ENCODE results near the gene KIF4B.

Gene KIF4B

GRCh38 chr5:155056644-155057269 is 43.2 kb downstream of the KIF4B start:
- no peak for DNase-seq

DNA sequence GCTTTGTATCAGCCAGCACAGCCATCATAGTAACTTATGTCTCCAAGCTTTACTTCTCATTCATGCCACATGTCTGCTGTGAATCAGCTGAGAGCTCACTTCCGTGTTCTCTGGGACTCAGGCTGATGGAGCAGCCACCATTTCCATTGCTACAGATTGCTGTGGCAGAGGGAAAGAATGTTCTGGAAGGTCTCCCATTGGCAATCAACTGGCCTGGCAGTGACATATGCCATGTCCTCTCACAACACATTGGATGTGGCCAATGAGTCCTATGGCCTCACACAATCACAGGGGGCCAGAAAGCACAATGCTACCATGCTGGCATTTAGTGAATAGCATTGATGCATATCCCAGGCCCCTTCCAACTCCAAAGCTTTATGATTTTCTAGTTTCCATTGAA is 44.1 kb downstream of the KIF4B start:
- DNase-seq: no peak

GRCh38 chr5:155064580-155064979 is 51.0 kb downstream of the KIF4B start:
- no peak for DNase-seq

GRCh38 chr5:155066886-155067595 is 53.5 kb downstream of the KIF4B start:
- no peak for DNase-seq
